ENCODE data around the gene SH2B3.
"Not testable (repeated sequence)": the region's sequence is repeated elsewhere in the genome, so short reads cannot be mapped to it uniquely, and the experiment has no call there.

Gene SH2B3

DNA sequence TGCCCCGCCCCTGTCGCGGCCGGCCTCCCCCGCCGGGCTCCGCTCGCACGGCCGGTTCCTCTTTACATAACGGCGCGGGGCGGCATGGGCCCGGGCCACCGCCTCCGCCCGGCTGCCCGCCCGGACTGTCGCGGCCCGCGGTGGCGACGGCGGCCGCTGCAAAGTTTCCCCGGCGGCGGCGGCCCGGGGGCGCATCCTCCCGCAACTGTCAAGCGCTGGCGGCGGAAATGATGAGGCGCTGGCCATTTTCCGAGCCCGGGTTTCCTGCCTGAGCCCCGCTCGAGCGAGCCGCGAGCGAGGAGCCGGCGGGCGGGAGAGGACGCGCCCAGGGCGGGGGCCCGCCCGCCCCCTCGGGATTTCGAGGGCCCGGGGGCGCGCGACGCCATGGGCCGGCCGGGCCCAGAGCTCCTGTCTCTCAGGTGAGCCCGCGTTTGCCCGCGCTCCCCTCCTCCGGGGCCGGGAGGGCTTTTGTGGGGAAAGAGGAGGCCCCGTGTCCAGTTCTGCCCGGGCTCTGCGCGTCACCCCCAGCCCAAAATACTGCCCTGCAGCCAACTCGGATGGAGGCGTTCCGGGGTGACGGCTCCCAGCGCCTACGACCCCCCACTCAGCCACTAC lies at the start of gene SH2B3:
TSS of gene SH2B3 (plus strand) at position 65 of the 615 bp plus-strand sequence. CDS start 12,223 bp downstream, outside the sequence.
- FAIRE-seq (no peak), DNase-seq (ENCODE audit: extremely low spot score, insufficient read length, low read depth) (no peak)

DNA sequence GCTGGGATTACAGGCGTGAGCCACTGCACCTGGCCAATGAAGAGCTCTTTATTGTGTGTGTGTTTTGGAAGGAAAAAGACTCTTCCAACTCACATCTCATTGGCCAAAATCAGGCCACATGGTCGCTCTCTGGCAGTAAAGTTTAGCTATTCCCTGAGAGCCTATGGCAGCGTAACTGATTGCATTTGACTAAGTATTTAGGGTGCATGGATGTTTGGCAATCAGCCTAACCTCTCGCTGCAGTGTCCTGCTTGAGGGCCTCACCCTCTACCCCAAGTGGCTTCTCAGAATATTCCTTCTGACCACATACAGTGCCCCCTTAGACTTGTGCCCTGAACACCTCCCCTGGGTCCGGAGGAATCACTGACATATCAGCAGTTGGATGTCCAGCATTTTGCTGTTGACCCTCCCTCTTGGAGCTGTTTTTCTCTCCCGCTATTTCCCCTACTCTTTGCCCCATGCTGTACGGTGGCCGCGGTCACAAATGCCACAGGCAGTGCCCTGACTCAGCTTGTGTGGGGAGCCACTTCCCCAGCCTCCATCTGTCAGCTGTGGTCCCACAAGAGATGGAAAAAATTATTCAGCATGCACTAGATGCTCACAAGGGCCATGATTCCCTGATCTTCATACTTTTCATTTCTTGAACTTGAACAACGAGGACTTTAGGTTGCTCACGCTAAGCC lies 46.4 kb upstream of the SH2B3 start:
- FAIRE-seq (no peak), DNase-seq (ENCODE audit: extremely low spot score, insufficient read length, low read depth) (no peak)

DNA sequence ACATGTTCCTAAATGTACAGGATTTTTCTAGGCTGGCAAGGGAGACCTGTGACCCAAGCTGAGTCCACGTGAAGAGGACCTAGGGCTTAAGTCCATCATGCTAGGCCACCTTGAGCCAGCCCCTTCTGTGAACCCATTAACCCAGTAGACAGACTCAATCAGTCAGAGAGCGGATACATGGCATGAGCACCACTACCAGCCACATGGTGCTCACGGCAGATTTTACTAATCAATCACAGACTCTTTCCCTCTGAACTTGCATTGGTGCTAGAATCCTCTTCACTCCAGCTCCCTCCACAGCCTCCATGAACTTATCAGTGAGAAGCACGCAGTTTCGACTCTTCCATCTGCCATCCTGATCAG lies 45.8 kb upstream of the SH2B3 start:
- DNase-seq (ENCODE audit: extremely low spot score, insufficient read length, low read depth) (no peak), FAIRE-seq (no peak)

DNA sequence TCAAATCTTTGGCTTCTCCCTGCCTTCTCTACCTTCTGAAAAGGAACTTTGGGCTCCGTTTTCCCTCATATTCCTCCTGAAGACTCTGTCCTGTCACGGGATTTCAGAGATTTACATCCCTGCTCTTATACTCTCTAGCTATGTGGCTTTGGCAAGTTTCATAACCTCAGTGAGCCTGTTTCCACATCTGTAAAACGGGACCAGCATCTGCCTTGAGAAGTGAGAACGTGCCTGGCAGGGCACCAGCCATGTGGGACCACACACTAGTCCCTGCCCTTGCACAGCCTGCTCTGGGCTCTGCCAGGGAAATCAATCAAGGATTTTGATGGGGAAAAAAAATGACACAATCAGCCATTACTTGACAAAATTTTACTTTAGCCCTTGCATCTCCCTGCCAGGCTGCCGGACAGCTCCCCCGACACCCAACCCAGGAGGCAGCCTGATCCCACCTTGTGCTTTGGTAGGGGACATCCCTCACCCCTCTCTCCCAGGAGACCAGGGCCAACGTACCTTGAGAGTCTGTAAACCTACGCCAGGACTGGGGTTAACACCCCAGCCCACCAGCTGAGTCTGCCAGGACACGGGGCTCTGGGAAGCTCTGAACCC lies 45.3 kb upstream of the SH2B3 start:
- FAIRE-seq (no peak), DNase-seq (ENCODE audit: extremely low spot score, insufficient read length, low read depth) (no peak)

DNA sequence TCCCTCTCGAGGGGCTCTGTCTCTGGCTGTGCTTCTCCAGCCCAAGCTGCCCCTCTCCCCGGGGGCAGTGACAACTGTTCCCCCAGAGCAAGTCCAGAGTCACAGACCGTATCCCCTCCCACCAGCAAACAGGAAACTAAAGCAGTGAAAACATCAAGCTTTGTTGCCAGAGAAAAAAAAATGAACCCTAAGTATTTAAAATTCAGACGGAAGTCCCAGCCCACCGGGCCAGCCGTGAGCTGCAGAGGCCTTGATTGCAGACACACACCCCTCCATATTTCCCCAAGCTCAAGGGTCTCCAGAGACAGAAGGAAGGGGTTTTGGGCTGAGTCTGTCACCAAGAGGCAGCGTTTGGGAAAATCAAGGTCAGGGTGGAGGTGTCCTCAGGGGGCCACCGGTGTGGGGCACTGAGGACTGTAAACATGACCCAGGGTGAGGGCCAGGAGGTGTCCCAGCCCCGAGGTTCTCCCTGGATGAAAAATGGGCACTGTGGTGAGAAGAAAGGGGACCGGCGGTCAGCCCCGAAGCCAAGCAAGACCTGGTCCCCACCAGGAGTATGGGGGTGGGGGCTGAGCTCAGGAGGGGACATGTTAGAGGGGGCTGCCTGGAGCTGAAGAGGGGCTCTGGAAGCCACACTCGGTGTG lies 44.5 kb upstream of the SH2B3 start:
- DNase-seq (ENCODE audit: extremely low spot score, insufficient read length, low read depth) (no peak), FAIRE-seq (no peak)

DNA sequence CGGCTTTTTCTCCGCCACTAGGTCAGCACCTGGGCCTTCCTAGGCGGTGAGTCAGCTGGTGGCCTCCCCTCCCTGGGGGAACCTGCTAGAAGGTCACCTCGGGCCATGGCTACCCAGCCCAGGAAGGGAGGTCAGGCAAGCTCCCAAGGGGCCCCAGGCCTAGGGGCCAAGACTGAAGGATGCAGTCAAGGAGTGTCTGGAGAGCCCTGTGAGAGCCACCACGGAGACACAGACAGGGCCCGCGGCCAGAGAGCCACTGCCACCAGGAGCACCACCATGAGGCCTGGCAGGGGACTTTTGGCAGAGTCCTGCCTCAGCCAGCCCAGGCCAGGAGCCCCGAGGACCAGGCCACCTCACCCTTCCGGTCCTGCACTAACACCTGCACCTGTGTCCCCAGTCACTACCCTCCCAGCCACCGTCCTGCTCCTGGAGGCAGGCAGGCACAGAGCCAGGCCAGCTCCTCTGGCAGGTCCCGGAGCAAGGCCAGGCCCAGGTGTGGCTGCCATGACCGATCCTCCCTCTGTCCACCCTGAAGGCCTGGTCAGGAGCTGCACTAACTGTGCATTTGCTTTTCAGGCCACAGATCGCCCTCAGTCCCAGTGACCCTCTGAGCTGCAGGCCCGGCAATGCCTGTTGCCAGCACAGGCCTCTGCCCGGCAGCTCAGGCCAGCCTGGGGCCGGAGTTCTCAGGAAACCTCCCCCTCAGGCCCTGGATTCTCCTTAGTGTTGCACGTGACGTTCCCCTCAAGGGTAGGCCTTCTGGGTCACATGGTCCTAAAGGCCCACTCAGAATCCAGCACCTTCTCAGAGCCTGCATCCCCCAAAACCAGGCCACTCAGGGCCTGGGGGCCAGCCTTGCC lies 43.8 kb upstream of the SH2B3 start:
- no peak for FAIRE-seq
- DNase-seq (ENCODE audit: extremely low spot score, insufficient read length, low read depth): no peak

DNA sequence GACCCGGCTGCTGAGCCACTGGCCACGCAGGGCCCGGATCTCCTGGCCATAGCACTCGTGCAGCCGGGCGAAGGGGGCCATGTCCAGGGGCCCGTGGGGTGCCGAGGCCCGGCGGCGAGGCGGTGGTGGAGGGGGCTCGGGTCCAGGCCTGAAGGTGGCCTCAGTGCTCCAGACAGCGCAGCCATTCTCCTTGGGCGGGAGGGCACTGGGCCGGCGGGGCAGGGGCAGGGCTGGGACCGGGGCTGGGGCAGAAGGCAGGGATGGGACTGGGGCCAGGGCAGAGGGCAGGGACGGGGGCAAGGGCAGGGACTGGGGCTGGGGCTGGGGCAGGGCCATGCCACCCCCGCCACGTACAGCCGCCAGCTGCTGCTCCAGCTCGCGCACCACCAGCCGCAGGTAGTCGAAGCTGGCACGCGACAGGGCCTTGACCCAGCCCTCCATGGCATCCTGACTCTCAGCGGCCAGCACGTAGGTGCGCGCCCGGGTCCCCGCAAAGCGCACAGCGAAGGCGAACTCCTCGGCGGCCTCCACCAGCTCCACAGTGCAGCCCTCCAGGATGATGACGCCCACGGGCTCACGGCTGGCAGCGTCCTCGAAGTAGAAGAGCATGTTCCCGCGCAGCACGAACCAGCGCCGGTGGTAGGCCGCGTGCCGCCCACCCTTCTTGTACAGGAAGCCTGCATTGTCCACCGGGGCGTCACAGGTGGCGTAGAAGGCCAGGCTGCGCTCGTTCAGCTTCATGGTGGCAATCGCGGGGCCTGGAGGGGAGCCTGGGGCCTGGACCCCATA lies 42.8 kb upstream of the SH2B3 start:
- no peak for DNase-seq (ENCODE audit: extremely low spot score, insufficient read length, low read depth)
- FAIRE-seq: no peak

DNA sequence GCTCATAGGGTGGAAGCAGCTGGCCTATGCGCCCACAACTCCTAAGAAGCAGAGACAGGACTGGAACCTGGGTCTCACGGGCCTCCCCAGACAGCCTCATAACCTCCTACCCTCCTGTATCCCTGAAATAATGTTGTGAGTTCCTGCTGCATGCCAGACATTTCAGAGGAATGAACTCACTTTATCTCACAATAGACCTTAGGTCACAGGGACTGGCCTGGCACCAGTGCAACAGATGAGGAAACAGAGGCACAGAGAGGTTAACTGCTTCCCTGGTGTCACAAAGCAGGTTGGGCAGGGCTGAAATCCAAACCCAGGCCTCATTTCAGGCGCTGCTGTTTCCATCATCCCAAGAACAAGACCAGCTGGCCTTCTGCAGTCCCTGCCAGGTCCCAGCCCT lies 42.1 kb upstream of the SH2B3 start:
- no peak for DNase-seq (ENCODE audit: extremely low spot score, insufficient read length, low read depth)
- FAIRE-seq: no peak

DNA sequence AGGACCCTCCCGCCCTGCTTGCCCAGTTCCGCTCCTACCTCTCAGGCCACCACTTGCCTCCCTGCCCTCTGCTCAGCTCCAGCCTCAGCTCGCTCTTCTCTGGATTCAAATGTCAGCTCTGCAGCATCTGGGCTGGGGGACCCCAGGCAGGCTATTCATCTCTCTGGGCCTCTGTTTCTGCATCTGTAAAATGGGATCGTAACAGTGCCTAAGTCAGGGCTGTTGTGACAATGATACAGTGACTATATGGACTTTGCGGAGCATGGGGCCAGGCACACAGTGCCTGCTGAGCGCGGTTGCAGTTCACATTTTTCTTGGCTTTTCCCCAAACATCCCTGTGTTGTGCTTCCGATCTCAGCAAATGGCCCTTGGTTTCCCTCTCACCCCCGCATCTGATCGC lies 39.6 kb upstream of the SH2B3 start:
- no peak for FAIRE-seq

DNA sequence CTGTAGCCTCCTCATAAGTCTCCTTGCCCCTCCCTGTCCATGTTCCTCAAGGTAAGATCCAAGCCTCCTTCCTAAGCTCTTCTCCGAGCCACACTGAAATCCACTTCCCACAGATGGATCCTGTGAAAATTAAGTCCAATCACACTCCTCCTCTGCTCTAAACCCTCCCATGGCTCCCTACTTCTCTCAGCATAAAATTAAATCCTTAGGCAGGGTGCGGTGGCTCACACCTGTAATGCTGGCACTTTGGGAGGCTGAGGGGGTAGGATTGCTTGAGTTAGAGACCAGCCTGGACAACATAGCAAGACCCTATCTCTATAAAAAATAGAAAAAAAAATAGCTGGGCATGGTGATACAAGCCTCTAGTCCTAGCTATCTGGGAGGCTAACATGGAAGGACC lies 39.1 kb upstream of the SH2B3 start:
- no peak for FAIRE-seq
- no peak for DNase-seq (ENCODE audit: extremely low spot score, insufficient read length, low read depth)

More for the DNA sequence above, 39.6 kb upstream of the SH2B3 start:
- no peak for DNase-seq (ENCODE audit: extremely low spot score, insufficient read length, low read depth)

DNA sequence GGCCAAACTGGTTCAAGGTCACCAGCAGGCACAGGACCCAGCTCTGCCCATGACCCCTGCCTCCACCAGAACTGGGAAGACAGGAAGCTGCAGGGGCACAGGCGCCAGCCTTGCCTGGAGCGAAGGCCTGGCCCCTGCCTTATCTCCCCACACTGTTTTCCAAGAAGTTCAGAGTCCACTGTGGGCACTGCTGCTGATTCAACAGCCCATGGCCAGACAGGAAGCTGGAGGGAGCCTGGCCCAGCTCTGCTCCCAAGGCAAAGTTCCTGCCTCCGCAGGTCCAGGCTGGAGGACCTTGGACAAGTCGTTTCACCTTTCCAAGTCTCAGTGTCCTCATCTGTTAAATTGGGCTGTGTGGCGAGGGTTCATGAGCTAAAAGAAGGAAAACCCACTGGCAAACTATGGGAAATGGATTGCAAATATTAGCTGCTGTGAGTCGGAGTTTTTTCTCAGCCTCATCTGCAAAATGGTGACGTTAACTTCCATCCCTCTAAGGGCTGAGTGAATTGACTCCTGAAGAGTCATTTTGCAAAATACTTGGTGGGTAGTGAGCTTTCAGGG lies 38.0 kb upstream of the SH2B3 start:
- DNase-seq (ENCODE audit: extremely low spot score, insufficient read length, low read depth): no peak
- FAIRE-seq: no peak

DNA sequence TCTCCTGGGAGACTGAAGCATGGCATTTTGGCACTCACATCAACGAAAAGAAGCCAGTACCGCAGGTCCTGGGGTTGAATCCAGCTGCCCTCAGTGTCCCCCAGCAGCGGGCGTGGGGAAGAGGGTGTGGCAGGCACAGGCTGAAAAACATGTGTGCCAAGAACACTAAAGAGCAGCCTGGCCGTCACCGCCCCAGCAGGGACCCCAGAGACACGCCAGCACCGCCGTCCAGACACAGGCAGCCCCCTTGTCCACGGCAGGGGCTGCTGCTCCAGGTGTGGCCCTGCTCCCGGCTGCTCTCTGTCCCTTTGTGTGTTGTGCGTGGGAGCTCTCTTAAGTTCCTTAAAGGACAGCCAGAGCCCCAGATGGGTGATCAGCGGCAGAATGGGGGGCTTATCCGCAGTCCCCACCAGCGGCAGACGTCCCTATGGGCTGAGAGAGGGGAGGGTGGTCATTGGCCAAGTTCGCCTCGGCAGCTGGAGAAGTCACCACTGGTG lies 37.4 kb upstream of the SH2B3 start:
- DNase-seq (ENCODE audit: extremely low spot score, insufficient read length, low read depth) (no peak), FAIRE-seq (no peak)

DNA sequence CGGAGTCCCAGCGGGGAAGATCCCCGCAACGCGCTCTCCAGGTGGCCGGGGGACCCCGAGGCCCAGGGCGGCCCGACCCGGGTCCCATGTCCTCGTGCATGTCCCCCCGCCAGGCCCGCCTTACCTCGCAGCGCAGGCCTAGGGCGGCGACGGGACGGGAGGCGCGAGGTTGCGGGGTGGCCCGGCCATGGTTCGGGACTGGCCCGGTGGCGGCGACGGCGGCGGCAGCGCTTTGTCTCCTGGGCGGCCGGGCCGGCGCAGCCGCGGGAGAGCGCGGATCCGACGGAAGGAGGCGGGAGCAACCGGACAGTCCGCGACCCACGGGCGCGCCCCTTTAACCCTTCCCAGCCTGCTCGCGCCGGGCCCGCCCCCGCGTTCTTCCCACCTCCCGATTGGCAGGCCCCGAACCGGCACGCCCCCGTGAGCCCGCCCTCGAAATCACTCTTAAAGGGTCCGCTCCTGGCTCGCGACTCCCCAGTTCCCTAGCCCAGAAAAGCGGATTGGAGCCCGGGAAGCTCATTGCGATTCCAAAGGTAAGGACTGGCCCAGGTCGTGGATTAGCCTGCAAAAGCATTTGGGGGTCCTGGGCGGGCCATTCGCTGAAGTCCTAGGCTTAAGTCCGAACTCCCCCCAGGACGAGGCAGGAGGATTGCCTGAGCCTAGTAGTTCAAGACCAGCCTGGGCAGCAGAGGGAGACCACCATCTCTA lies 36.8 kb upstream of the SH2B3 start, which contains the start of gene PHETA1:
TSS of gene PHETA1 (minus strand) at position 308 of the 708 bp plus-strand sequence. CDS start 5,668 bp downstream, outside the sequence.
- FAIRE-seq (peak; percentile 91), DNase-seq (ENCODE audit: extremely low spot score, insufficient read length, low read depth) (peak; percentile 93)

DNA sequence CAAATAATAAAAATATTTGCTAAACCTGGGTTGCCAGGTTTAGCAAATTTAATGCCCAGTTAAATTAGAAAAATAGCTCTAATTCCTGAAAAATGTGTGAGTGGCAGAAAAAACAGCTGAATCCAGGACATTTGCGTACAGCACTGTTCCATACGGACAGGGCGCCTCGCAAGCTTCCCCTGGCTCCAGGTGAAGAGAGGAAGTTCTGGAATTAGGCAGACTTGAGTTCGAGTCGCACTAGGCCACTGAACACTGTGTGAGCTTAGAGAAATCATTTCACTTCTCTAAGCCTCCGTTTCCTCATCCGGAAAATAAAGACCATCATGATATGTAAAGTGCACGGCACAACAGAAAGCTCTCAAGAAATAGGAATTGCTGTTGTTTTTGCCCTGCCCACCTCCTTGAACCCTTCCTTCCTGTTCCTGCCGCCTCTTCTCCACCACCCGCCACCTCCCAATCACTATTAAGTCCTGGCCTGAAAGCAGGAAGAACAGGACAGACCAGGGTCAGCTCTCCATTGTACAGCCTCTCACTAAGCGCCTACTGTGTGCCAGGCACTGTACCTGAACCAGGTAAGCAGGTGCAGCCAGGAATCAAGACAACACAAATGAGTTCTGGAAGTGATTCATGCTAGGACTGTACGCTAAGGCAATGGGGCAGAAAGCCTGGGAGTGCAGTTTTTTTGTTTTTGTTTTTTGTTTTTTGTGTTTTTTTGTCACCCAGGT lies 36.1 kb upstream of the SH2B3 start:
- FAIRE-seq: no peak
- no peak for DNase-seq (ENCODE audit: extremely low spot score, insufficient read length, low read depth)

DNA sequence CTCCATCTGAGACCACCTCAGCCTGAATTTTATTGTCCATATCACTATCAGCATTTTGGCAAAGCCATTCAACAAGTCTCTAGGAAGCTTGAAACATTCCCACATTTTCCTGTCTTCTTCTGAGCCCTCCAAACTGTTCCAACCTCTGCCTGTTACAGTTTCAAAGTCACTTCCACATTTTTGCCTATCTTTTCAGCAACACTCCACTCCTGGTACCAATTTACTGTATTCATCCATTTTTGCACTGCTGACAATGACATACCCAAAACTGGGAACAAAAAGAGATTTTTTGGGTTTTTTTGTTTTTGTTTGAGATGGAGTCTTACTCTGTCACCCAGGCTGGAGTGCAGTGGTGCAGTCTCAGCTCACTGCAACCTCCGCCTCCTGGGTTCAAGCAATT lies 32.5 kb upstream of the SH2B3 start:
- DNase-seq (ENCODE audit: extremely low spot score, insufficient read length, low read depth); FAIRE-seq: not testable (repeated sequence)

DNA sequence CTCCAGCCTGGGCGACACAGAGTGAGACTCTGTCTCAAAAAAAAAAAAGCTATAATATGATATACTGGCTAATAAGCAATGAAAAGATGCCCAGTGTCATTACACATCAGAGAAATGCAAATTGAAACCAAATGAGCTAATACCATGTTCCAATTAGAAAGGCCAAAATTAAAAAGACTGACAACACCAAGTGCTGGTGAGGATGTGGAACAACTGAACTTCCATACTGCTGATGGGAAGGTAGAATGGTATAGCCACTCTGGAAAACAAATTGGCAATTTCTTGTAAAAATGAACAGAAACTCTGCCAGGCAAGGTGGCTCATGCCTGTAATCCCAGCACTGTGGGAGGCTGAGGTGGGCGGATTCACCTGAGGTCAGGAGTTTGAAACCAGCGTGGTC lies 28.3 kb upstream of the SH2B3 start:
- FAIRE-seq (no peak), DNase-seq (ENCODE audit: extremely low spot score, insufficient read length, low read depth) (no peak)

DNA sequence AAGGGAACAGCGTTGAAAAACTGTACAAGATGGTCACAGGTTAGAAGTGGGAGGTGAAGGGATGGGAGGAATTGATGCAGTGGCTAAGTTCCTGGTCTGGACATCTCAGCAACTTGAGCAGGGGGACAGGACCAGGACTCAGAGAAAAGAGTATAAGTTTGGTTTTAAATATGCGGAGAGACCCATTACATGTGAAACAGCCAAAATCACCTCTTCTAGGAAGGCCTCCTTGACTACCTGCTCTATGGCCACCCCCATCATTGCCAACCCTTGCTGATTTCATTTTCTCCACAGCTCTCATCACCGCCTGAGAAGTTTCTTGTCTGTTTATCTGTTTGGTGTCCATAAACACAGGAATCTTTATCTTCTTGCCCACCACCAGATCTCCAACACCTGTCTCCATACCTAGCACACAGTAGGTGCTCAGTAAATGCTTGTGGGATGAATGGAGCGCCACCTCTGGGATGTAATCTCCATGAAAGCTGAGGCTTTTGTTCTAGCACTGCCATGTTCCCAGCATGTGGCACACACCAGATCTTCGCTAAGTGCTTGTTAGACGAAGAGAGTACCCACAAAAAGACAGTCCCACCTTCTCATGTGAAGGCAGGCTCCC lies 25.7 kb upstream of the SH2B3 start:
- DNase-seq (ENCODE audit: extremely low spot score, insufficient read length, low read depth) (no peak), FAIRE-seq (no peak)
